Aorta (tissue), 5 donors: Measurements from ENCODE around the gene AGAP1. TPM values are rescaled to one million over a fixed set of nuclear protein-coding genes. Genes with fewer than 3 reads are reported as not detected.
A peak's percentile ranks its signal among the peaks of the same experiment; 100 is the strongest.

ENCODE experiments used
- ATAC-seq: fragments of 200-7000 bp; cut with Tn5 transposase; one replicate; pipeline ENCODE4 v1.9.1; 2022; ENCODE audit warnings: moderate library complexity; ENCODE audit not compliant: low FRiP score
- DNase-seq, 2 donors: peaks; one replicate each; pipeline ENCODE4 v3.0.0-alpha.2; 2020
- H3K27ac ChIP-seq, 2 donors: one replicate each; pipeline ENCODE4 v1.5.1; 2013; ENCODE audit warnings: low read length in 2 of 2, mild to moderate bottlenecking in 2 of 2, moderate library complexity in 2 of 2, control low read depth in 1 of 2, inconsistent platforms in 1 of 2, low read depth in 1 of 2
- H3K27me3 ChIP-seq, 2 donors: one replicate each; pipeline ENCODE4 v1.6.1; 2013; ENCODE audit warnings: control low read depth in 1 of 2, low read length in 1 of 2, mild to moderate bottlenecking in 1 of 2, moderate library complexity in 1 of 2; ENCODE audit not compliant: insufficient read depth in 2 of 2, control insufficient read depth in 1 of 2
- H3K36me3 ChIP-seq, 2 donors: one replicate each; pipeline ENCODE4 v1.6.1; 2013; ENCODE audit warnings: control low read depth in 1 of 2, low read length in 1 of 2, mild to moderate bottlenecking in 1 of 2; ENCODE audit not compliant: insufficient read depth in 2 of 2, control insufficient read depth in 1 of 2
- H3K4me1 ChIP-seq, 2 donors: one replicate each; pipeline ENCODE4 v1.6.1; 2013; ENCODE audit warnings: low read length in 2 of 2, control low read depth in 1 of 2, mild to moderate bottlenecking in 1 of 2, moderate library complexity in 1 of 2; ENCODE audit not compliant: insufficient read depth in 2 of 2, control insufficient read depth in 1 of 2
- H3K4me3 ChIP-seq, 2 donors: one replicate each; pipeline ENCODE4 v1.5.1; 2013; ENCODE audit warnings: low read length in 2 of 2, control low read depth in 1 of 2, mild to moderate bottlenecking in 1 of 2
- H3K9me3 ChIP-seq: one replicate; pipeline ENCODE4 v1.6.1; 2013; ENCODE audit warnings: mild to moderate bottlenecking, low read length; ENCODE audit not compliant: control insufficient read depth
- WGBS, 2 donors: extraction: QIAGEN DNeasy Blood & Tissue Kit; methylation state at CpG; one replicate each; pipeline ENCODE4 v1.1.7; 2013; 5-methylcytosine and 5-hydroxymethylcytosine counted together
- intact Hi-C, 2 donors: fragments of 100-400 bp; cut with DNase I; formaldehyde crosslinking; loops; one replicate each; pipeline versions ENCODE4 v1.14.2 to v1.15.0; 2022
- polyA plus RNA-seq, 2 donors: library from polyadenylated mRNA; stranded (reverse); fragments of 200-250 nt; gene quantifications; one replicate each; pipeline ENCODE4 v1.2.3, GENCODE V29; 2013
- total RNA-seq, 2 donors: library from RNA; stranded (reverse); fragmentation: NEBNext Ultra II Directional; extraction: Animal tissue kit (Norgen Biotek cat#: 25700); gene quantifications; one replicate each; pipeline ENCODE4 v1.2.1, GENCODE V29; 2021
- donor health status: healthy with polysubstance abuse.
- donor health status: Bipolar disorder and iron deficiency.
- donor health status: DM: no; HTN: no; CAD: no.
- donor health status: DM: no; HTN: no; CAD: no.
- donor health status: DM: yes; HTN: yes; CAD: no.

Gene AGAP1
- total and polyA plus RNA-seq, 4 donors = 3.0 to 32.7 (median 12.7) TPM

DNA sequence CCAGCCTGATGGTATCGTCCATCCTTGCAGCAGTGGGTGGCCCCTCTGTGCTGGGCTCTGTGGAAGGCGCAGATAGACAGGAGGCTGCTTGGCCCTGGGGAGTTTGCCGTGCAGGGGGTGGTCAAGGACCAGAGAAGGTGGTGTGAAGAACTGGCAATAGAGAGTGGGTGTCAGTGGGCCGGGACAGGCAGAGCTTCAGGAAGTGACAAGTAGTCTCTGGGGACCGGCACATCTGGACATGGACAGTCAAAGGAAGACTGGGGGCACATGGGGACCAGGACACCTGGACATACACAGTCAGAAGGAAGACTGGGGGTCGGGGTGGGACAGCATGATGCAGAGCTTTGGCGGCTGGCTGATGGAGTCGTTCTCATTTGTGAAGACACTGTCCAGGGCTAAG is 335.9 kb downstream of the AGAP1 start:
- no peak overlapping the region for H3K27ac ChIP-seq
- H3K9me3 ChIP-seq = no peaks in the 10 kb centered on the region
- ATAC-seq = no peak
- intact Hi-C loops = loop anchor here in 1 of 2 donors (10.0 kb wide), 1 partner anchor 1245 kb away; no protein-coding TSS in a partner anchor
- H3K4me3 ChIP-seq = no peak overlapping the region
- peak in 1 of 2 donors; percentile 52 for DNase-seq
- H3K36me3 ChIP-seq = no peaks in the 10 kb centered on the region
- H3K4me1 ChIP-seq = no peaks in the 10 kb centered on the region
- WGBS, 2 donors = 93 to 95% methylated on average over 8 of the region's 8 CpGs
- H3K27me3 ChIP-seq = no peaks in the 10 kb centered on the region

GRCh38 chr2:235831755-235832154 is 337.9 kb downstream of the AGAP1 start:
- H3K4me1 ChIP-seq = no peaks in the 10 kb centered on the region
- no peak overlapping the region for H3K27ac ChIP-seq
- H3K27me3 ChIP-seq = no peaks in the 10 kb centered on the region
- no peaks in the 10 kb centered on the region for H3K36me3 ChIP-seq
- no peaks in the 10 kb centered on the region for H3K9me3 ChIP-seq
- 88 to 90% methylated on average over 1 of the region's 1 CpG for WGBS, 2 donors
- H3K4me3 ChIP-seq = no peak overlapping the region
- intact Hi-C loops = loop anchor here in 1 of 2 donors (10.0 kb wide), 1 partner anchor 1247 kb away; no protein-coding TSS in a partner anchor
- no peak for ATAC-seq
- no peak for DNase-seq

DNA sequence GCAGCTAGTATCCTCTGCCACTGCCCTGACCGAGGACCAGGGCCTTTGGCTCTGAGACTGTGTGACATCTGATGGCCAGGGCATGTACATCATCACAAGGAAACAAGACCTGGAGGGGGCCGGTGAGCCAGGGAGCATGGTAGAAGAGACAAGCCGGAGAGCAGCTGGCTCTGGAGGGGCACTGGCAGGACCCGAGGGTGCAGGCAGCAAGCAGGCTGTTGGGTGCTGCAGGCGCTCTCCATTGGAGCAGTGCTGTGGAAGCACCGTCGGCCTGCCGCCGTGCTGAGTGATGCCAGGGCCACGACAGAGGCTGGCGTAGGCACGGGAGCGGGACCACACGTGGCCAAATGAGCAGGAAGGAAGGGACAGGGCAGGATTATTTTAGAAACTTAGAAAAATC is 339.1 kb downstream of the AGAP1 start:
- intact Hi-C loops = loop anchor here in 1 of 2 donors (10.0 kb wide), 1 partner anchor 1248 kb away; no protein-coding TSS in a partner anchor
- Histone ChIP-seq H3K27ac (no peak overlapping the region), H3K4me1 (no peaks in the 10 kb centered on the region), H3K4me3 (no peak overlapping the region), H3K27me3 (no peaks in the 10 kb centered on the region), H3K9me3 (no peaks in the 10 kb centered on the region), H3K36me3 (no peaks in the 10 kb centered on the region)
- peak in 1 of 2 donors; percentile 58 for DNase-seq
- WGBS, 2 donors = 95% methylated on average over 14 of the region's 14 CpGs
- ATAC-seq = no peak

DNA sequence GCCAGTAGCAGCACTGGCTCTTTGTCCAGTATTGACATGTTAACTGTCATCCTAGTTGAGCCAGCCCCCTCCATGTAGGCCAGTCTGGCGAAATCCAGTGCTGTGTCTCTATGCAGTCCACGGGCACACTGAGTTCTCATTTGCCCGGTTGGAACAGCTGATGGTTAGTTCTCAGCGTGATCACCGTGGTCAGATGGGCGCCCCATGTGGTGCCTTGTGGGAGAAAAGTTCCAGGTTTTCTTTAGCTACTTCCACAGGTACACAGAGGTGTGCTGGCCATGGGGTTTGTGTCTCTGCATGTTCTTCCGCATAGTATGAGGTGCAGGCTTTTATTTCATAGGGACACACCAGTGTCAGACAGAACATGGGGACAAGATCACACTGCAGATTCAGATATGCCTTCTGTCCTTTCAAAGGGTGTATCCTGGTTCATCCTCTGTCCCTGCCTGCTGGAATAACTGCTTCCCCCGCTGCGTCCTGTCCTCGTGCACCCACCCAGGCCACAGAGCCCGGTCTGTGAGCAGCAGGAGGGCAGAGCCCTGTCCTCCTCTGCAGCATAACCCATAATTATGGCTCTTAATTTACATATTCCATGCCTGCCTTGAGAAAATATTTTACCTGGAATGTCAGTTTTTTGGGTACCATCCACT is 340.3 kb downstream of the AGAP1 start:
- DNase-seq (peak in 1 of 2 donors; percentile 60), ATAC-seq (no peak)
- intact Hi-C loops = loop anchor here in 1 of 2 donors (10.0 kb wide), 1 partner anchor 1249 kb away; no protein-coding TSS in a partner anchor
- no peaks in the 10 kb centered on the region for H3K9me3 ChIP-seq
- no peaks in the 10 kb centered on the region for H3K27me3 ChIP-seq
- no peaks in the 10 kb centered on the region for H3K36me3 ChIP-seq
- 91 to 93% methylated on average over 11 of the region's 11 CpGs for WGBS, 2 donors
- H3K4me1 ChIP-seq = no peaks in the 10 kb centered on the region
- H3K4me3 ChIP-seq = no peak overlapping the region
- H3K27ac ChIP-seq = no peak overlapping the region

GRCh38 chr2:235834781-235835180 is 340.9 kb downstream of the AGAP1 start:
- Histone ChIP-seq H3K27ac (no peak overlapping the region), H3K27me3 (no peaks in the 10 kb centered on the region), H3K9me3 (no peaks in the 10 kb centered on the region), H3K36me3 (no peaks in the 10 kb centered on the region), H3K4me3 (no peak overlapping the region), H3K4me1 (no peaks in the 10 kb centered on the region)
- ATAC-seq (no peak), DNase-seq (peak in 1 of 2 donors; percentile 56)
- intact Hi-C loops = loop anchor here in 1 of 2 donors (10.0 kb wide), 1 partner anchor 1250 kb away; no protein-coding TSS in a partner anchor
- WGBS, 2 donors = 94 to 95% methylated on average over 16 of the region's 16 CpGs

GRCh38 chr2:235835810-235836209 is 342.0 kb downstream of the AGAP1 start:
- no peaks in the 10 kb centered on the region for H3K9me3 ChIP-seq
- no peak overlapping the region for H3K27ac ChIP-seq
- no peaks in the 10 kb centered on the region for H3K27me3 ChIP-seq
- no peak for DNase-seq
- intact Hi-C loops = loop anchor here in 1 of 2 donors (10.0 kb wide), 1 partner anchor 1251 kb away; no protein-coding TSS in a partner anchor
- H3K4me1 ChIP-seq = no peaks in the 10 kb centered on the region
- H3K4me3 ChIP-seq = no peak overlapping the region
- ATAC-seq = no peak
- no peaks in the 10 kb centered on the region for H3K36me3 ChIP-seq
- 94 to 95% methylated on average over 6 of the region's 6 CpGs for WGBS, 2 donors

DNA sequence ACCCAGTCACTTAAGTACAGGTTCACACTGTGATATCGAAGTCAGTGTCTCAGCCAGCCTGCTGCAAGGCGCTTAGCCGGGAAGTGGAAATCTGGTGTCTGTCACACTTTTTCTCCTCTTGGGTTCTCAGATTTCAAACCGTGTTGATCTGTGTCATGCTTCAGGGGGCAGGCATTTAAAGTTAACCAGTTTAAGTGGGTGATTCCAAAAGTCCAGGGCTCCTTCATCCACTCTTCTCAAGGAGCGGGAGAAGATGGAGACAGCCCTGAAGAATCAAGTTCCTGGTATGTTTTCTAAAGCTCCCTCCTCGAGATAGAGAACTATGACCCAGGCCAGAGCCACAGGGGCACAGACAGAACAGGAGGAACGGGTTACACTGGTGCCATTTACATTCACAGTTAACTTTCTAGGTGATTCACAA is 342.7 kb downstream of the AGAP1 start:
- H3K4me3 ChIP-seq = no peak overlapping the region
- H3K27ac ChIP-seq = no peak overlapping the region
- no peak for DNase-seq
- H3K36me3 ChIP-seq = no peaks in the 10 kb centered on the region
- H3K4me1 ChIP-seq = no peaks in the 10 kb centered on the region
- no peak for ATAC-seq
- intact Hi-C loops = loop anchor here in 1 of 2 donors (10.0 kb wide), 1 partner anchor 1252 kb away; no protein-coding TSS in a partner anchor
- H3K9me3 ChIP-seq = no peaks in the 10 kb centered on the region
- no peaks in the 10 kb centered on the region for H3K27me3 ChIP-seq
- 69% methylated on average over 7 of the region's 7 CpGs for WGBS, 2 donors

GRCh38 chr2:235839226-235839625 is 345.4 kb downstream of the AGAP1 start:
- H3K9me3 ChIP-seq = no peaks in the 10 kb centered on the region
- H3K4me1 ChIP-seq = no peaks in the 10 kb centered on the region
- intact Hi-C loops = loop anchor here in 1 of 2 donors (10.0 kb wide), 1 partner anchor 1254 kb away; no protein-coding TSS in a partner anchor
- no peaks in the 10 kb centered on the region for H3K27me3 ChIP-seq
- DNase-seq (no peak), ATAC-seq (no peak)
- H3K4me3 ChIP-seq = no peak overlapping the region
- no peak overlapping the region for H3K27ac ChIP-seq
- no peaks in the 10 kb centered on the region for H3K36me3 ChIP-seq
- WGBS, 2 donors = 90% methylated on average over 11 of the region's 11 CpGs

DNA sequence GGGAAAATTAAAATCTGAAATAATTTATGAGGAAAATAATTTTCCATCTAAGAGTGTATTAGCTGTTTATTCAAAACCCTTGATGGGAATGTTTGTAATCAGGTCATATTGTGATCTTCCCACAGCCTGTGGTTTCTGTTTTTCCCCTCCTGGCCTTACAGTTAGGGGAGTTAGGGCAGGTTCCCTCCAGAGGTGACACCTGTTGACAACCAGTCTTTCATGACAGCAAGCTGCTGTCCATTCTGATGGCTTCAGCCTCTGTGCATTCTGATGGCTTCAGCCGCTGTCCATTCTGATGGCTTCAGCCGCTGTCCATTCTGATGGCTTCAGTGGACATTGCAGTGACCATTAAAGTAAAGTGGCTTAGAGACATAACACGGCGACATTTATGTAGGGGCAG is 346.1 kb downstream of the AGAP1 start:
- Histone ChIP-seq H3K27me3 (no peaks in the 10 kb centered on the region), H3K9me3 (no peaks in the 10 kb centered on the region), H3K4me1 (no peaks in the 10 kb centered on the region), H3K27ac (no peak overlapping the region), H3K36me3 (no peaks in the 10 kb centered on the region), H3K4me3 (no peak overlapping the region)
- 96% methylated on average over 4 of the region's 4 CpGs for WGBS, 2 donors
- ATAC-seq (no peak), DNase-seq (no peak)
- intact Hi-C loops = loop anchor here in 1 of 2 donors (10.0 kb wide), 1 partner anchor 1255 kb away; no protein-coding TSS in a partner anchor
